Measurements from ENCODE around the gene CCNB1IP1.
"Not testable (repeated sequence)": the region's sequence is repeated elsewhere in the genome, so short reads cannot be mapped to it uniquely, and the experiment has no call there.

The CCNB1IP1 gene

GRCh38 chr14:20332788-20333493 is at the start of gene CCNB1IP1:
TSS of gene CCNB1IP1 (minus strand) at chr14:20333279. CDS start at chr14:20316523, 16,756 bp downstream.
- peak; percentile 64 for DNase-seq
- H3K27ac Mint-ChIP-seq: peak within 1 kb of the TSS; percentile 84
- H3K9me3 Mint-ChIP-seq: no peaks in the 10 kb centered on the region
- CTCF ChIA-PET: interaction anchor here (1.2 to 2.1 kb wide), 5 partner anchors 10 to 277 kb away, joined by 4 to 8 read pairs (median 4); partner anchors contain the start of gene PARP2
- peaks cover 4% of the 10 kb centered on the region for H3K27me3 Mint-ChIP-seq
- peak within 1 kb of the TSS; percentile 92 for H3K4me3 Mint-ChIP-seq
- peaks cover 54% of the 10 kb centered on the region for H3K4me1 Mint-ChIP-seq
- peaks cover 7% of the 10 kb centered on the region for H3K36me3 Mint-ChIP-seq

DNA sequence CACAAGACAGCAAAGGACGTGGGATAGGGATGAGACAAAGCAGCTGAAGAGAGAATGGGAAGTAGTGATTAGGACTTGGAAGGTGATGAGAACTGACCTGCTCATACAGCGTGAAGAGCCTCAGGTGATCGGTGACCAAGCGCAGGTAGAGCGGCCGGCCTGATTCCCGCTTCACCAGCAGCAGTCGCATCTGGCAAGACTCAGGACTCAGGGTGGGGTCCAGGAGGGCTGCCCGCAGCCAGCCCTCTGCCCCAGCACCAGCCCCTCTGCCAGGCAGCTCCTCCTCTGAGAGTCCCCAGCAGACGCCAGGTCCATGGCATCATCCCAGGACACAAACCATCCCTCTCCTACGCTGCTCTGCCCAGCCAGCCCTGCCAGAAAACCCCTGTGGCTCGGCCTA is 49.4 kb upstream of the CCNB1IP1 start:
- DNase-seq: no peak
- Mint-ChIP-seq H3K27me3 (no peaks in the 10 kb centered on the region), H3K36me3 (peaks cover 62% of the 10 kb centered on the region), H3K27ac (no peak overlapping the region), H3K4me3 (no peak overlapping the region), H3K4me1 (no peaks in the 10 kb centered on the region), H3K9me3 (no peaks in the 10 kb centered on the region)
- CTCF ChIA-PET: no interaction called here

GRCh38 chr14:20381341-20381740 is 48.3 kb upstream of the CCNB1IP1 start:
- no peak for DNase-seq
- Mint-ChIP-seq H3K4me1 (no peaks in the 10 kb centered on the region), H3K27me3 (no peaks in the 10 kb centered on the region), H3K36me3 (peaks cover 61% of the 10 kb centered on the region), H3K27ac (no peak overlapping the region), H3K4me3 (no peak overlapping the region), H3K9me3 (no peaks in the 10 kb centered on the region)
- CTCF ChIA-PET: interaction anchor here (1.2 kb wide), 1 partner anchor 229 kb away, joined by 3 read pairs; no protein-coding TSS in a partner anchor

DNA sequence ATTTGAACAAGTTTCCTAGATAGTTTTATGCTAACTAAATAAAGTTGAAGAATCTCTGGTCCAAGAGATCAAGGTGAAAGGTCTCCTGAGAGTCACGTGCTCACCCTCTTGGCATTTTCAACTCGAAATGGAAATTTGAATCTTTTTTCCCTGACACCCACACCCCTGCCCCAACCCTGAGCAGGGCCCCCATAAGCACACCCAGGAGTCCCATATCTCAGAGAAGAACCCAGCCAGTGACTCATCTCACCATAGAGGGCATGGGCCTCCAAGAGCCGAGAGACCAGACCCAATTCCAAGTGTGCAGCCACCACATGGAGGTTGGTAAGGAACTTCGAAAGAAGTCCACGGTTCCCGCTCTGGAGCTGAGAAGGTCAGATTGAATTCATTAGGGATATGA is 47.6 kb upstream of the CCNB1IP1 start:
- no peak overlapping the region for H3K4me3 Mint-ChIP-seq
- no peaks in the 10 kb centered on the region for H3K9me3 Mint-ChIP-seq
- H3K36me3 Mint-ChIP-seq: peaks cover 60% of the 10 kb centered on the region
- CTCF ChIA-PET: no interaction called here
- no peak for DNase-seq
- H3K27me3 Mint-ChIP-seq: no peaks in the 10 kb centered on the region
- H3K4me1 Mint-ChIP-seq: no peaks in the 10 kb centered on the region
- no peak overlapping the region for H3K27ac Mint-ChIP-seq

GRCh38 chr14:20379743-20380142 is 46.7 kb upstream of the CCNB1IP1 start:
- Mint-ChIP-seq H3K4me3 (no peak overlapping the region), H3K9me3 (no peaks in the 10 kb centered on the region), H3K27ac (no peak overlapping the region), H3K27me3 (no peaks in the 10 kb centered on the region), H3K36me3 (peaks cover 61% of the 10 kb centered on the region), H3K4me1 (no peaks in the 10 kb centered on the region)
- CTCF ChIA-PET: interaction anchor here (1.5 kb wide), 1 partner anchor 52 kb away, joined by 3 read pairs; no protein-coding TSS in a partner anchor
- DNase-seq: no peak

DNA sequence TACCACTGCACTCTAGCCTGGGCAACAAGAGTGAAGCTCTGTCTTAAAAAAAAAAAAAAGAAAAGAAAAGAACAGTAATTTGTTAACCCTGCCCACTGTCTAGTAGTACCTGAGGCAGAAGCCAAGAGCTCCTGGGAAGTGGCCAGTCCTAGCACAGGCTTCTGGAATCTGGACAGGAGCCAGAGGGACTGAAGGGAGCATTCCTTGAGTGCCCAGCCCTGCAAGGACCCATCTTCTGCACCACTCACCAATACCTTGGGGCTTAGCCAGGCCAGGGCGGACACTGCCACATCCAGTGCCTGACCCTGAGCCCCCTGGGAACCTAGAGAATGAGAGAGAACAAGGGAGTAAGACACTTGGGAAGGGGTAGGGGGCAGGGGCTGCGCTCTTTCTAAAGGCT is 44.1 kb upstream of the CCNB1IP1 start:
- no peak for DNase-seq
- CTCF ChIA-PET: no interaction called here
- Mint-ChIP-seq H3K27me3 (no peaks in the 10 kb centered on the region), H3K9me3 (no peaks in the 10 kb centered on the region), H3K4me3 (no peak overlapping the region), H3K4me1 (no peaks in the 10 kb centered on the region), H3K36me3 (peaks cover 62% of the 10 kb centered on the region), H3K27ac (no peak overlapping the region)

GRCh38 chr14:20376071-20376588 is 43.1 kb upstream of the CCNB1IP1 start:
- H3K27me3 Mint-ChIP-seq: no peaks in the 10 kb centered on the region
- H3K9me3 Mint-ChIP-seq: no peaks in the 10 kb centered on the region
- H3K4me3 Mint-ChIP-seq: no peak overlapping the region
- CTCF ChIA-PET: interaction anchor here (0.7 to 1.6 kb wide), 3 partner anchors 9 to 49 kb away, joined by 3 to 4 read pairs (median 3); no protein-coding TSS in a partner anchor
- no peaks in the 10 kb centered on the region for H3K4me1 Mint-ChIP-seq
- H3K36me3 Mint-ChIP-seq: peaks cover 62% of the 10 kb centered on the region
- DNase-seq: no peak
- H3K27ac Mint-ChIP-seq: no peak overlapping the region

- CTCF ChIA-PET: interaction anchor here (0.7 to 1.6 kb wide), 4 partner anchors 9 to 49 kb away, joined by 3 to 4 read pairs (median 3); no protein-coding TSS in a partner anchor
- Mint-ChIP-seq H3K27ac (no peak overlapping the region), H3K36me3 (peaks cover 62% of the 10 kb centered on the region)
Measured at GRCh38 chr14:20375471-20375870, 42.4 kb upstream of the CCNB1IP1 start.

GRCh38 chr14:20372796-20373195 is 39.7 kb upstream of the CCNB1IP1 start:
- H3K27me3 Mint-ChIP-seq: no peaks in the 10 kb centered on the region
- no peaks in the 10 kb centered on the region for H3K4me1 Mint-ChIP-seq
- no peak overlapping the region for H3K4me3 Mint-ChIP-seq
- H3K36me3 Mint-ChIP-seq: peaks cover 66% of the 10 kb centered on the region
- CTCF ChIA-PET: interaction anchor here (0.6 kb wide), 1 partner anchor 790 kb away, joined by 4 read pairs; no protein-coding TSS in a partner anchor
- DNase-seq: no peak
- H3K9me3 Mint-ChIP-seq: no peaks in the 10 kb centered on the region
- H3K27ac Mint-ChIP-seq: peak overlapping the region; percentile 39

More at GRCh38 chr14:20375471-20375870, 42.4 kb upstream of the CCNB1IP1 start:
- H3K4me3 Mint-ChIP-seq: no peak overlapping the region
- H3K9me3 Mint-ChIP-seq: no peaks in the 10 kb centered on the region
- no peak for DNase-seq
- H3K27me3 Mint-ChIP-seq: no peaks in the 10 kb centered on the region
- H3K4me1 Mint-ChIP-seq: no peaks in the 10 kb centered on the region

GRCh38 chr14:20365928-20366327 is 32.8 kb upstream of the CCNB1IP1 start:
- no peak overlapping the region for H3K27ac Mint-ChIP-seq
- no peak for DNase-seq
- H3K9me3 Mint-ChIP-seq: no peaks in the 10 kb centered on the region
- CTCF ChIA-PET: interaction anchor here (2.0 kb wide), 1 partner anchor 39 kb away, joined by 6 read pairs; no protein-coding TSS in a partner anchor
- no peaks in the 10 kb centered on the region for H3K27me3 Mint-ChIP-seq
- H3K4me1 Mint-ChIP-seq: no peaks in the 10 kb centered on the region
- peaks cover 54% of the 10 kb centered on the region for H3K36me3 Mint-ChIP-seq
- no peak overlapping the region for H3K4me3 Mint-ChIP-seq

- H3K4me3 Mint-ChIP-seq, CTCF ChIA-PET, H3K27ac Mint-ChIP-seq, H3K4me1 Mint-ChIP-seq, H3K27me3 Mint-ChIP-seq, DNase-seq, H3K9me3 Mint-ChIP-seq: not testable (repeated sequence)
- peaks cover 67% of the 10 kb centered on the region for H3K36me3 Mint-ChIP-seq
Measured at GRCh38 chr14:20358474-20358873, 25.4 kb upstream of the CCNB1IP1 start.

DNA sequence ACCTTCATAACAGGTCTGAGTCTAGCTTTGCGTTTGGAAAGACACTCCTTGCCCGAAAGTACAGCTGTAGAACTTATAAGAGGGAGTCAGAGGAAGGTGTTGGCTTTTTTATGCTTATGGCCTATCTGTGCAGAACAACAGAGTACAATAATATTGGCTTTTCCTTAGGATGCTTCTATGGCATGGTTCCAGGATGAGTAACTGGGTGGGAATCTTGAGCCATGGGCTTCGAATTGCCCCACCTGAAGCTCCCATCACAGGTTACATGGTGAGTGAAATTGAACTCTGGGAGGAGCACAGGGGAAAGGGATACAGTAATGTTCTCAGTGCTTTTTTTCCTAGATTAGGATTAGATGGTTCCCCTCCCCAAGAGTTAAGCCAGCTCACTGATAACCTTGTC is 23.3 kb upstream of the CCNB1IP1 start:
- CTCF ChIA-PET: no interaction called here
- Mint-ChIP-seq H3K9me3 (no peaks in the 10 kb centered on the region), H3K27ac (no peak overlapping the region), H3K36me3 (peaks cover 69% of the 10 kb centered on the region), H3K4me1 (no peaks in the 10 kb centered on the region), H3K27me3 (no peaks in the 10 kb centered on the region), H3K4me3 (no peak overlapping the region)
- DNase-seq: no peak

DNA sequence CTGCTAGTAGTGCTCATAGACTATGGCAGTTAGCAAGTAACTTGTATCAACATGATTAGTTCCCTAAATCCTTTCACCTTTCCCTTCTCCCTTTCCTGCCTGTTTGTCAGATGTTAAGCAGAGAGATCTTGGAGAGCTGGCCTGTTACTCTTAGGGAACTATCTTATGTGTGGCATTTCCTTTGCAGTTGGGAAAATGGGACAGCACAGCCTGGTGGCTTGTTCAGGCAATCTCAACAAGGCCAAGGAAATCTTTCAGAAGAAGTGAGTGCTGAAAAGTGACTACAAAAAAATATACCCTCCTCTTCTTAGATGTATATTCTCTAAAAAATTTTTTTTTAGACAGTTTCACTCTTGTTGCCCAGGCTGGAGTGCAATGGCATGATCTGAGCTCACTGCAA is 17.8 kb upstream of the CCNB1IP1 start:
- H3K4me3 Mint-ChIP-seq: no peak overlapping the region
- no peaks in the 10 kb centered on the region for H3K9me3 Mint-ChIP-seq
- peaks cover 6% of the 10 kb centered on the region for H3K4me1 Mint-ChIP-seq
- peaks cover 52% of the 10 kb centered on the region for H3K36me3 Mint-ChIP-seq
- no peak overlapping the region for H3K27ac Mint-ChIP-seq
- CTCF ChIA-PET: interaction anchor here (2.4 kb wide), 1 partner anchor 23 kb away, joined by 11 read pairs; no protein-coding TSS in a partner anchor
- no peak for DNase-seq
- H3K27me3 Mint-ChIP-seq: no peaks in the 10 kb centered on the region

DNA sequence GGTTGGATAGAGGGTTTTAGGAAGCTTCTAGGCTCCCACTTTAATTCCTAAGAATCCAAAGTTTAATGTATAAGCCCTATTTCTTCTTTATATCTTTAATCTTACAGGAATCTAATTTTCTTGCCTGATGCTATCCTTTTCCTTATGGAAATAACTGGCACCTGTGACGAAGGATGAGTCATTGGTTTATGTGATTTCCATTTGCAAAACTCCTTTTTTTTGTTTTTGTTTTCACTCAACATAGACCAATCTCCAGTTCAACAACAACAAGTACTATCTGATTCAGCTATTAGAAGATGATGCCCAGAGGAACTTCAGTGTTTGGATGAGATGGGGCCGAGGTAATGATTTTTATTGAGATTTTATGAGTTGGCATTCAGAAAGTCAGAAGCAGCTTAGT is 17.2 kb upstream of the CCNB1IP1 start:
- Mint-ChIP-seq H3K4me3 (no peak overlapping the region), H3K27ac (no peak overlapping the region), H3K36me3 (peaks cover 54% of the 10 kb centered on the region), H3K4me1 (peaks cover 12% of the 10 kb centered on the region), H3K27me3 (no peaks in the 10 kb centered on the region), H3K9me3 (no peaks in the 10 kb centered on the region)
- DNase-seq: no peak
- CTCF ChIA-PET: interaction anchor here (2.4 kb wide), 1 partner anchor 23 kb away, joined by 11 read pairs; no protein-coding TSS in a partner anchor

DNA sequence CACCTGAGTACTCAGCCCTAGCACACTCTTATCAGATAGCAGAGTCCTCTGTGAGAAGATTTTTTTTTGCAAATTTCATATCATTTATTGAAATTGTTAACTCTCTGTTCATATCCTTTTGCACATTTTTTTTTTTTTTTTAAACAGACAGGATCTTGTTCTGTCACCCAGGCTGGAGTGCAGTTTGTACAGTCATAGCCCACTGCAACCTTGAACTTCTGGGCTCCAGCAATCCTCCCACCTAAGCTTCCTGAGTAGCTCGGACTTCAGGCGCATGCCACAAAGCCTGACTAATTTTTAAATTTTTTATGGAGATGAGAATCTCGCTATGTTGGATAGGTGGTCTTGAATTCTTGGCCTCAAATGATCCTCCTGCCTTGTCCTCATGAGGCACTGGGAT is 14.7 kb upstream of the CCNB1IP1 start:
- no peak for DNase-seq
- Mint-ChIP-seq H3K27me3 (peaks cover 4% of the 10 kb centered on the region), H3K9me3 (no peaks in the 10 kb centered on the region), H3K4me1 (peaks cover 27% of the 10 kb centered on the region), H3K36me3 (peaks cover 44% of the 10 kb centered on the region), H3K27ac (no peak overlapping the region), H3K4me3 (no peak overlapping the region)
- CTCF ChIA-PET: no interaction called here

Measured in activated naive CD4-positive, alpha-beta T cell treated with anti-CD3 and anti-CD28 coated beads, Interleukin-2, amount 10 ng/mL, durations not matched to agents 7 days and 5 days (primary cell).